Liver (tissue), 3 donors: Measurements from ENCODE around the gene ECEL1.

Source experiments
- TAF1 ChIP-seq: conservative IDR thresholded peaks from 2 replicates; pipeline ENCODE4 v1.6.1; 2016; ENCODE audit warnings: antibody characterized with exemption, mild to moderate bottlenecking
- TF ChIP-seq, protein P1 (sequence below): fragments of 150-350 bp; IDR thresholded peaks from 2 replicates; pipeline ENCODE4 v1.5.1; 2017; ENCODE audit warnings: improper control_type of control experiment, low read depth, low read length; ENCODE audit not compliant: missing input control
- TF ChIP-seq, protein P2 (sequence below): IDR thresholded peaks from 2 replicates; pipeline ENCODE4 v1.6.1; 2016; ENCODE audit warnings: antibody characterized with exemption
- donor health status: healthy.
- donor health status: healthy.

DNA sequence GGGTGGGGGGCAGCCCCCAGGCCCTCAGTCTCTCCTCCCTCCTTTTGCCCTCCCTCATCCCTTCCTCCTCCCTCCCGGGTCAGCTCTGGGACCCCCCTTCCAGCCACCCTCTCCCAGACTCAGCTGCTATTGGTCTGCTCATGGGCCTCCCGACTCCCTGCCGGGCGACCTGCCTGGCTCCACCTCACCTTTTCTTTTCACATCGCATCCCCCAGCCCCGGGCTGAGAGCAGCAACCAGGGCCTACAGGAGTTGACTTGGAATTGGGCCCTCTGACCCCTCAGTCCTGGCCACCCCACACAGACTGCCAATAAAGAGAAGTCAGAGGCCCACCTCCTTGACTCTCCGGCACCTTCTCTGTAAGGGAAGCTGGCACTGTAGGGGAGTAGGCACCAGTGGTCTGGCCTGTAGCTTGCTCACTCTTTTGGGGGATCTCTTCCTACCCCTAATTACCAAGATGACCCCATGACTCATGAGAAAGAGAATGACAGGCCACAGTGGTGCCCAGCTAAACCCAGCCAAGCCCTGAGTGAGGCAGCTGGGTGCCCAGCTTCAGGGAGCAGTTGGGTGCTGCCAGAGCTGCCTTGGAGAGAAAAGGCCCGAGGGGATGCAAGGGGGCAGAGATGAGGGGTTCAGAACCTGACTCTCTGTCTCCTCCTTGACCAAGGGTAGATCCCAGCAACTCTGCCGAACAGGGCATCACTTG is 2.0 kb upstream of the ECEL1 start:
- TF ChIP-seq, protein P1, sequence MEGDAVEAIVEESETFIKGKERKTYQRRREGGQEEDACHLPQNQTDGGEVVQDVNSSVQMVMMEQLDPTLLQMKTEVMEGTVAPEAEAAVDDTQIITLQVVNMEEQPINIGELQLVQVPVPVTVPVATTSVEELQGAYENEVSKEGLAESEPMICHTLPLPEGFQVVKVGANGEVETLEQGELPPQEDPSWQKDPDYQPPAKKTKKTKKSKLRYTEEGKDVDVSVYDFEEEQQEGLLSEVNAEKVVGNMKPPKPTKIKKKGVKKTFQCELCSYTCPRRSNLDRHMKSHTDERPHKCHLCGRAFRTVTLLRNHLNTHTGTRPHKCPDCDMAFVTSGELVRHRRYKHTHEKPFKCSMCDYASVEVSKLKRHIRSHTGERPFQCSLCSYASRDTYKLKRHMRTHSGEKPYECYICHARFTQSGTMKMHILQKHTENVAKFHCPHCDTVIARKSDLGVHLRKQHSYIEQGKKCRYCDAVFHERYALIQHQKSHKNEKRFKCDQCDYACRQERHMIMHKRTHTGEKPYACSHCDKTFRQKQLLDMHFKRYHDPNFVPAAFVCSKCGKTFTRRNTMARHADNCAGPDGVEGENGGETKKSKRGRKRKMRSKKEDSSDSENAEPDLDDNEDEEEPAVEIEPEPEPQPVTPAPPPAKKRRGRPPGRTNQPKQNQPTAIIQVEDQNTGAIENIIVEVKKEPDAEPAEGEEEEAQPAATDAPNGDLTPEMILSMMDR: no peak
- TF ChIP-seq, protein P2, sequence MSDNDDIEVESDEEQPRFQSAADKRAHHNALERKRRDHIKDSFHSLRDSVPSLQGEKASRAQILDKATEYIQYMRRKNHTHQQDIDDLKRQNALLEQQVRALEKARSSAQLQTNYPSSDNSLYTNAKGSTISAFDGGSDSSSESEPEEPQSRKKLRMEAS: no peak
- no peak for TF ChIP-seq TAF1
